Epithelial cell of esophagus (primary cell): ENCODE measurements around the gene ITFG2.
A peak's percentile ranks its signal among the peaks of the same experiment; 100 is the strongest.
"Not testable (repeated sequence)": the region's sequence is repeated elsewhere in the genome, so short reads cannot be mapped to it uniquely, and the experiment has no call there.

Experiments used
- DNase-seq: peaks from one replicate; pipeline ENCODE4 v3.0.0; 2010; ENCODE audit warnings: low read depth
- H3K4me3 ChIP-seq: 2 replicates; pipeline ENCODE4 v1.5.1; 2011; ENCODE audit warnings: mild to moderate bottlenecking, low read length, control low read depth
- CTCF ChIP-seq: IDR thresholded peaks from 2 replicates; pipeline ENCODE4 v1.5.1; 2011; ENCODE audit warnings: low read depth, mild to moderate bottlenecking, low read length, control low read depth, inconsistent platforms; ENCODE audit not compliant: insufficient read depth; ENCODE audit errors: missing control alignments

ITFG2 gene

GRCh38 chr12:2812290-2813213 lies at the start of gene ITFG2:
Gene ITFG2, plus strand, starts transcription at chr12:2812668. Its CDS starts 93 bp downstream, at chr12:2812761.
- DNase-seq: peak; percentile 98
- peak within 1 kb of the TSS; percentile 95 for H3K4me3 ChIP-seq
- no peak for TF ChIP-seq CTCF

- no peak for DNase-seq
- no peak for TF ChIP-seq CTCF
- H3K4me3 ChIP-seq: no peak overlapping the region
These were observed 48.1 kb upstream of the ITFG2 start for GRCh38 chr12:2764398-2764797.

- no peak for TF ChIP-seq CTCF
- no peak for DNase-seq
- no peak overlapping the region for H3K4me3 ChIP-seq
These were observed 47.4 kb upstream of the ITFG2 start for GRCh38 chr12:2765052-2765451.

- no peak overlapping the region for H3K4me3 ChIP-seq
- TF ChIP-seq CTCF: no peak
- no peak for DNase-seq
These were observed 46.9 kb upstream of the ITFG2 start for GRCh38 chr12:2765608-2766007.

DNA sequence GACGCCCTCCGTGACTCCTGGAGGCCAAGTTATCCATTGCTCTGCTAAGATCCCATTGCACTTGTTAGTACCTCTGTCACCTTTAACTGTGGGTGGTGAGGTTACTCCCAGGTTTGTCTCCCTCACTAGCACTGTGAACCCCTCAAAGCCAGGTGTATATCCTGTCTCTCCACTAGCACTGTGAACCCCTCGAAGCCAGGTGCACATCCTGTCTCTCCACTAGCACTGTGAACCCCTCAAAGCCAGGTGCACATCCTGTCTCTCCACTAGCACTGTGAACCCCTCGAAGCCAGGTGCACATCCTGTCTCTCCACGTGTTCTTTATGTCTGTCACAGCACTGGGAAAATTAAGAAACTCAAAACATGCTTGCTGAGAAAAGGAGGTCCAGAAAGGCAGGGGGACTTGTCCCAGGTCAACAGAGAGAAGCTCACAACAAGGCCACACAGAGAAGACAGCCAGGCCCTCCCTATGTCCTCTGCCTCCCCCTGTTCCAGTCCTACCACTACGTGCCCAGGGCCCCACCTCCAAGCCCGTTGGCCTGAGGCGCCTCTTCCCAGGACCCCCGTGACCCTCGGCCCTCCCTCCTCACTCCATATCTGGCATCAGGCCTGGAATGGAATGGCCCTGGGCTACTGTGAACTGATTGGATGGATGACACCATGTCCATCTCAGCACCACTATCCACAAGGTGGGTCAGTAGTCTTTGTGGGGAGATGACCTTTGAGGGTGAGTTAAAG lies 44.1 kb upstream of the ITFG2 start:
- no peak for TF ChIP-seq CTCF
- H3K4me3 ChIP-seq: no peak overlapping the region
- DNase-seq: no peak

DNA sequence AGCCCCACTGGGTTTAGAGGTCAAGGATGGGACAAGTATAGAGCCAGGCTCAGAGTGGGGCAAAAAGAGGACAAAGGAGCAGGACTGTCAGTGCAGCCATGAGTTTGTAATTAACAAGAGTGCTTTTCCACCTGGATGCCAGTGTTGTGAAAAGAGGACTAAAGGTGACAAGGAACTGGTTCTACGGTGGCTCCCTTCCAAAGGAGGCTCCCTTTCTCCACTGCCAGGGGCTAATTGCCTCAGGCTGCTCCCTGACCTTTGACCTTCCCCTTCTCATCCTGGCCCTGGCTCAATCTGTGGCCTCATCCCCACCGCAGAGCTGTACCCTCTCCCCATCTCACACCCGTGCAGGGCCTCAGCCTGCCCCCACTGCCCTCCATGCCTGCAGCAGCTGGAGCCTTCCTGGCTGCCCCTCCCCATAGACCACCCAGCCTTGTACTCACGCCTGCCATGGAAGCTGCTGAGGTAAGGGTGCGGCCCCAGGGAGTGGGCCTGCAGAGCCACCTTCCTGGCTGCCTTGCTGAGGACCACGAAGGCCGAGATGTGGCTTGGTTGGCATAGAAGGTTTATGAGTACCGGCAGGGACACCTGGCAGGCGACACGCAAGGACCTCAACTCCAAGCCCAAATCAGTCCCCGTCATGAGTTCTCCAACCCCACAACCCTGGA lies 42.5 kb upstream of the ITFG2 start:
- DNase-seq: no peak
- no peak for TF ChIP-seq CTCF
- no peak overlapping the region for H3K4me3 ChIP-seq

DNA sequence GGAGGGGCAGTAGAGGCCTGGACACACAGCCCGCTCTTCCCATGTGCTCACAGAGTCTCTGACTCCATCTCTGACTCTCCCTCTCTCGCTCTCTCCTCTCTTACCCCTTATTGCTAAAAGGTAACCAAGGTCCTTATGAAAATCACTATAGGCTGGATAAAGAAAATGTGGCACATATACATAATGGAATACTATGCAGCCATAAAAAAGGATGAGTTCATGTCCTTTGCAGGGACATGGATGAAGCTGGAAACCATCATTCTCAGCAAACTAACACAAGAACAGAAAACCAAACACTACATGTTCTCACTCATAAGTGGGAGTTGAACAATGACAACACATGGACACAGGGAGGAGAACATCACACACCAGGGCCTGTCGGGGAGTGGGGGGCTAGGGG lies 41.9 kb upstream of the ITFG2 start:
- H3K4me3 ChIP-seq, DNase-seq: not testable (repeated sequence)
